Common myeloid progenitor, CD34-positive (primary cell): ENCODE measurements around the gene KDM4C.

Experiments used
- CTCF ChIA-PET: fragments of 350-600 bp; sonication (Branson Sonifier 250); formaldehyde crosslinking; loops from one replicate; lab custom pipeline; 2021; ENCODE audit warnings: antibody characterized with exemption; lab: Charles Lee
- POLR2A ChIA-PET: fragments of 350-600 bp; sonication (Branson Sonifier 250); formaldehyde crosslinking; loops from one replicate; lab custom pipeline; 2021; ENCODE audit warnings: antibody characterized with exemption; lab: Charles Lee
- DNase-seq, 3 donors: peaks; one replicate each; pipeline versions ENCODE4 v3.0.0 to v3.0.0-alpha.2; 2013
- H3K27ac ChIP-seq, 2 experiments: 1 replicate in 1 of 2; 2 replicates in 1 of 2; pipeline ENCODE4 v1.7.0; 2013; ENCODE audit warnings: inconsistent platforms in 2 of 2, low read length in 2 of 2, mild to moderate bottlenecking in 2 of 2, low read depth in 1 of 2, moderate library complexity in 1 of 2; ENCODE audit not compliant: severe bottlenecking in 2 of 2, insufficient read depth in 1 of 2, poor library complexity in 1 of 2
- H3K27me3 ChIP-seq, 5 experiments: replicated peaks in 2 of 5; 1 replicate in 3 of 5; 2 replicates in 2 of 5; pipeline versions ENCODE4 v1.6.1 to v1.7.0; 2013; ENCODE audit warnings: low read length in 4 of 5, mild to moderate bottlenecking in 2 of 5, moderate library complexity in 2 of 5, inconsistent platforms in 1 of 5; ENCODE audit not compliant: insufficient read depth in 5 of 5, control insufficient read depth in 4 of 5
- H3K36me3 ChIP-seq, 4 experiments: 1 replicate in 2 of 4; 2 replicates in 2 of 4; pipeline versions ENCODE4 v1.6.1 to v1.7.0; 2013; ENCODE audit warnings: low read length in 3 of 4, control low read depth in 1 of 4, mild to moderate bottlenecking in 1 of 4; ENCODE audit not compliant: control insufficient read depth in 4 of 4, insufficient read depth in 4 of 4
- H3K4me1 ChIP-seq, 4 experiments: 1 replicate in 3 of 4; 2 replicates in 1 of 4; pipeline versions ENCODE4 v1.6.1 to v1.7.1; 2013; ENCODE audit warnings: low read length in 3 of 4, mild to moderate bottlenecking in 3 of 4, control low read depth in 1 of 4, inconsistent platforms in 1 of 4, moderate library complexity in 1 of 4; ENCODE audit not compliant: control insufficient read depth in 4 of 4, insufficient read depth in 4 of 4; ENCODE audit errors: control extremely low read depth in 1 of 4
- H3K4me3 ChIP-seq, 7 experiments: 1 replicate in 4 of 7; 2 replicates in 3 of 7; pipeline versions ENCODE4 v1.5.1 to v1.7.0; 2013; ENCODE audit warnings: mild to moderate bottlenecking in 7 of 7, low read length in 6 of 7, moderate library complexity in 6 of 7, inconsistent platforms in 2 of 7, low read depth in 2 of 7, control low read depth in 1 of 7; ENCODE audit not compliant: insufficient read depth in 4 of 7, control insufficient read depth in 1 of 7; ENCODE audit errors: extremely low read depth in 1 of 7
- H3K9me3 ChIP-seq, 5 experiments: 1 replicate in 4 of 5; 2 replicates in 1 of 5; pipeline versions ENCODE4 v1.6.1 to v1.7.1; 2013; ENCODE audit warnings: low read length in 4 of 5, mild to moderate bottlenecking in 2 of 5, inconsistent platforms in 1 of 5, low read depth in 1 of 5, moderate library complexity in 1 of 5; ENCODE audit not compliant: control insufficient read depth in 4 of 5, insufficient read depth in 2 of 5; ENCODE audit errors: control extremely low read depth in 1 of 5
- WGBS: methylation state at CpG from one replicate; pipeline ENCODE4 v1.1.5; 2013; ENCODE audit not compliant: insufficient coverage; 5-methylcytosine and 5-hydroxymethylcytosine counted together

The KDM4C gene

DNA sequence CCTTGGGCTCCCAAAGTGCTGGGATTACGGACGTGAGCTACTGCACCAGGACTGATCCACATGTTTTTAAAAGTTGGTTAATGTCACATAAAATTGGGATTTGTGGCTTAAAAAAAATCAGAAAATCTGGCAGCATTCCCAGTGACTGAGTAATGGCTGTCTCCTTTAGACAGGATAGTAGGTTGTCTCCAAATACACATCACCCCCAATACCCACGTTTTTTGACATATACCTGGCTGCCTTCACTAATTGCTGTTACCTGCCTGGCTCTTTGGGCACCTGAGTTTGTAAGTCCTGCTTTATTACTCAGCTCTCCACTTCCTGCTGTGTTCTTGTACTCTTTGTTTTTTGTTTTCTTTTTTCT, 84.8 kb downstream of the KDM4C start:
- 93% methylated on average over 3 of the region's 3 CpGs for WGBS
- no peak for DNase-seq
- Histone ChIP-seq H3K36me3 (peaks cover 0 to 6% (median 1%) of the 10 kb centered on the region in 4 experiments), H3K4me1 (no peaks in the 10 kb centered on the region), H3K4me3 (no peak overlapping the region), H3K9me3 (no peaks in the 10 kb centered on the region), H3K27me3 (no peaks in the 10 kb centered on the region), H3K27ac (no peak overlapping the region)
- ChIA-PET CTCF (interaction anchor here (0.5 to 4.3 kb wide), 2 partner anchors 14 to 171 kb away, joined by 3 to 27 read pairs; no protein-coding TSS in a partner anchor), POLR2A (no interaction called here)

- no peak for DNase-seq
- no peak overlapping the region for H3K27ac ChIP-seq
- H3K36me3 ChIP-seq, result peaks cover 0 to 6% (median 1%) of the 10 kb centered on the region in 4 experiments
- POLR2A ChIA-PET, result interaction anchor here (0.6 kb wide), 1 partner anchor 318 kb away, joined by 5 read pairs; no protein-coding TSS in a partner anchor
- 94% methylated on average over 3 of the region's 4 CpGs for WGBS
- no peaks in the 10 kb centered on the region for H3K9me3 ChIP-seq
- no peaks in the 10 kb centered on the region for H3K4me1 ChIP-seq
- CTCF ChIA-PET, result interaction anchor here (0.6 kb wide), 1 partner anchor 29 kb away, joined by 3 read pairs; no protein-coding TSS in a partner anchor
- no peaks in the 10 kb centered on the region for H3K27me3 ChIP-seq
- no peak overlapping the region for H3K4me3 ChIP-seq
These were observed 86.0 kb downstream of the KDM4C start for GRCh38 chr9:6843742-6844141.

- Histone ChIP-seq H3K9me3 (no peaks in the 10 kb centered on the region), H3K4me3 (no peak overlapping the region), H3K27ac (no peak overlapping the region), H3K27me3 (no peaks in the 10 kb centered on the region), H3K4me1 (no peaks in the 10 kb centered on the region), H3K36me3 (peaks cover 0 to 8% (median 2%) of the 10 kb centered on the region in 4 experiments)
- ChIA-PET CTCF (interaction anchor here (0.6 kb wide), 1 partner anchor 28 kb away, joined by 3 read pairs; no protein-coding TSS in a partner anchor), POLR2A (interaction anchor here (0.6 kb wide), 1 partner anchor 317 kb away, joined by 5 read pairs; no protein-coding TSS in a partner anchor)
- no peak for DNase-seq
- 93% methylated on average over 3 of the region's 4 CpGs for WGBS
These were observed 86.5 kb downstream of the KDM4C start for GRCh38 chr9:6844267-6844666.

- CTCF ChIA-PET, result no interaction called here
- Histone ChIP-seq H3K4me1 (no peaks in the 10 kb centered on the region), H3K4me3 (no peak overlapping the region), H3K9me3 (no peaks in the 10 kb centered on the region), H3K27ac (no peak overlapping the region), H3K36me3 (peaks cover 3 to 11% (median 6%) of the 10 kb centered on the region in 4 experiments), H3K27me3 (no peaks in the 10 kb centered on the region)
- no peak for DNase-seq
- POLR2A ChIA-PET, result no interaction called here
- WGBS, result 100% methylated on average over 8 of the region's 8 CpGs
These were observed 87.5 kb downstream of the KDM4C start for GRCh38 chr9:6845128-6845826.

- Histone ChIP-seq H3K36me3 (peaks cover 3 to 11% (median 6%) of the 10 kb centered on the region in 4 experiments), H3K9me3 (no peaks in the 10 kb centered on the region), H3K4me1 (no peaks in the 10 kb centered on the region), H3K4me3 (no peak overlapping the region), H3K27ac (no peak overlapping the region), H3K27me3 (no peaks in the 10 kb centered on the region)
- ChIA-PET POLR2A (no interaction called here), CTCF (interaction anchor here (1.1 kb wide), 1 partner anchor 19 kb away, joined by 3 read pairs; no protein-coding TSS in a partner anchor)
- WGBS, result 90% methylated on average over 2 of the region's 2 CpGs
- no peak for DNase-seq
These were observed 88.1 kb downstream of the KDM4C start for GRCh38 chr9:6845880-6846279.

- H3K9me3 ChIP-seq, result no peaks in the 10 kb centered on the region
- no peak overlapping the region for H3K4me3 ChIP-seq
- H3K27ac ChIP-seq, result no peak overlapping the region
- no peak for DNase-seq
- CTCF ChIA-PET, result interaction anchor here (1.5 kb wide), 1 partner anchor 25 kb away, joined by 5 read pairs; no protein-coding TSS in a partner anchor
- H3K4me1 ChIP-seq, result no peaks in the 10 kb centered on the region
- WGBS, result 96% methylated on average over 6 of the region's 7 CpGs
- peaks cover 8 to 26% (median 11%) of the 10 kb centered on the region in 4 experiments for H3K36me3 ChIP-seq
- no peaks in the 10 kb centered on the region for H3K27me3 ChIP-seq
- POLR2A ChIA-PET, result no interaction called here
These were observed 94.6 kb downstream of the KDM4C start for GRCh38 chr9:6852243-6852963.
